MV-4-11 (cell line): Measurements from ENCODE around the gene NOS1AP.

Experiments
- DNase-seq: peaks from one replicate; lab custom pipeline; 2025; lab: John Stamatoyannopoulos, UW

NOS1AP gene

DNA sequence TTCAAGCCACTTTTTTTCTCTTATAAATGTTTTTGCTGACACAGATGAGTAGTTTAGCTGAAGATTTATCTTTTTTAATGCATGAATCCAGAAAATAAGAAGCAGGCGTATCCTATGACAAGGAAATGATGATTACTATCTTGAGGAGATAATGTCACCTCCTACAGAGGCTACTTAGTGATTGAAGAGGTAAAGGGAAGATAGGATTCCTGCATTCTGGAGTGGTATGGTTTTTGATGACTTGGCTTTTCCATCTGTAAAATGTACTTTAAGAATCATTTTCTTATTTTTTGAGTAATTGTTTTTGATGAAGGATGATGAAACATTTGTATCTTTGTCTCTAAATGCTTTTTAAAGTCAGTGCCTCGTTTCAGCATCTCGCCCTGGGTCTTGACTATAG, 184.3 kb downstream of the NOS1AP start:
- DNase-seq, result no peak

GRCh38 chr1:162256287-162256686, 186.8 kb downstream of the NOS1AP start:
- DNase-seq, result no peak

GRCh38 chr1:162258394-162258793, 188.9 kb downstream of the NOS1AP start:
- no peak for DNase-seq

- DNase-seq, result no peak
Observed at GRCh38 chr1:162259894-162260455, 190.5 kb downstream of the NOS1AP start.

DNA sequence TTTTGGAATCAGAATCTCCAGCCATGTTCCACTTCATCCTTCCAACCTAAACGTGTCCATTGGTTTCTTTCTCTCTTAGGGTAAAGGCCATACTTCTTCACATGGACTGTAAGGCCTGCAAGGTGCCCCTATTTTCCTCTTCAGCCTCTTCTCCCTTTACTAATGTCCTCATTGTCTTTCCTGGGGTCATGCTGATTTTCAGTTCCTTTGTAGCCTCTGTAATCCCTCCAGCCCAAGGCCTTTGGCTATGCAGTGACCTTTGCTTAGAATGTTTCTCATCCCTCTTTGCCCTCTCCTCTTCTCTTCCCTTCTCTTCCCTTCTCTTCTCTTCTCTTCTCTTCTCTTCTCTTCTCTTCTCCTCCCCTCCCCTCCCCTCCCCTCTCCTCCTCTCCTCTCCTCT, 194.6 kb downstream of the NOS1AP start:
- DNase-seq, result no peak

DNA sequence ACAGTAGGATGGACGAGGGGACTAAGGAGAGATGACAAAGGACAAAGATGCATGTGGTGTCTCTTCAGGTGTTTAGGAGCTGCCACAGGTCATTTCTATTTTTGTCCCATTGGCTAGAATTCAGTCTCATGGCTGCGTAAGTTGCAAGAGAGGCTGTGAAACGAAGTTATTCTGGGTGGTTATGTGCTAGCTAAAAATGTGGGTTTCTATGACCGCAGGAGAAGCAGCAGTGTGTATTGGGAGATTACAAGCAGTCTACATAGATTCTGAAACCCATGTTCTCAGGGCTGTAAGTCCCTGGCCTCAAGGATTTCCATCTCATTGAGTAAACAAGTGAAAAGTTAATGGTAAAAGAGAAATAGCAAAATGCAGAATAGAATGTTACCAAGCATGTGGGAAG, 196.5 kb downstream of the NOS1AP start:
- DNase-seq, result no peak

DNA sequence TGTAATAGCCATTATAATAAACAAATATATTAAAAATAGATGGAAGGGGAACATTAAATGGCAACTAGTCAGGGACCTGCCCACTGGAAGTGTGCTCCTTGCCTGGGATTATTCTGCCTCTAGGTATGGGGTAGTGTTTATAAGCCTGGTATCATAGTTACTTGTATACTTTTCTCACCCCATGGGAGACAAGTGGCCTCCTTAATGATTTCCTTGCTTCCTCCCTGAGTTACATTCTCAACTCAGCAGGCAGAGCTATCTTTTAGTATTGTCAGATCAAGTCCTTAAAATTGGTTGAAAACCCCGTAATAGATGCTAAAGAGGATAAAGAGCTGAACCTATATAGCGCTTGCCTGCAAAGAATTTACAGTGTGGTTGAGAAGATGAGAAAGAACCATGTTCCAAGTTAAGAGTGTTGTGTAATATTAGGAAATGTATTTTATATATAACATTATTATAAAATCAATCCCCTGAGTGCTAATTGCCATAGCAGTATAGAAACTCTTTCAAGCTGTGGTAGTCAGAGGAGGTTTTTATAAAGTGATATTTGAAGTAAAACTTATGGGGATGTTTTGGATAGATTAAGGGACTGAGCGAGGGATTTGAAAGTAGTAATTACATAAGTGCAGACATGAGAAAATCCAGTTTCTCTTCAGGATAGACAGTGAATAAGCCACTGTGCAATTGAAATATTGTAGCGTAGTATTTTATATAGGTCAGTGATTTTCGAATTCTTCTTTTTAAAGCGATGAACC, 200.7 kb downstream of the NOS1AP start:
- no peak for DNase-seq

- no peak for DNase-seq
Observed at GRCh38 chr1:162271972-162272371, 202.5 kb downstream of the NOS1AP start.

DNA sequence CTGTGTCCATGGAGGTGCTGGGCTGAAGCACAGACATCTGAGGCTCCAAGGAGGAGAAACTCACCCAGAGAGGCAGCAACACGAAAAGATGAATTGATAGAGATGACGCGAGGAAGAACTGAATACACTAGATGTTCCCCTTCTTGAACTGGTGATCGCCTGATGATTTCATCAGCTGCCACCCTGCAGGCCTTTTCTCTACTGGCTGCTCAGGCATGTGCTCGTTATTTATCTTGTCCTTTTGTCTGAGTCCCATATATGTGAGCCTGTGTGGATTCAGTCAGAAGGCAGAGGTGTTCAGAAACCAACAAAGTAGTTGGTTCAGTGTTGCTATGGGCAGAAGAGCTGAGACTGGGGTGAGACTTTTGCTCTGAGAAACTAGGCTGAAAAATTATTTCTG, 202.9 kb downstream of the NOS1AP start:
- DNase-seq, result no peak

GRCh38 chr1:162275622-162276175, 206.2 kb downstream of the NOS1AP start:
- DNase-seq, result no peak

GRCh38 chr1:162276493-162276892, 207.0 kb downstream of the NOS1AP start:
- peak; percentile 21 for DNase-seq

DNA sequence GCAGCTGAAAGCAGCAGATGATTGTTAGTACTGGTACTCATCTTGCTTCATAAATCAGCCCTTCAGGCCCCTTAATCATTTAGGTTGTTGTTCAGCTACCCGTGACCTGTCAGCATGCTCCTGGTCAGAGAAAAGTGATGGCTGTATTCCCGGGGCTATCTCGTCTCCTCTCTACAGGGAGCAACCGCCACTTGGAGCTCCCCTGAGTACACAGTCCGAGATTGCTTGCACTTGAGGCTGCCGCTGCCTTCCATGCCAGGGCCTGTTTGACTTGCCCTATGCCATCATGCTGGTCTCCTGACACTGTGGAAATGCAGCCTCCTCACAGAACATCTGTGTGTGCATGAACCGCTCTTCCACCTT, 209.6 kb downstream of the NOS1AP start:
- no peak for DNase-seq

- no peak for DNase-seq
Observed at GRCh38 chr1:162281426-162281825, 211.9 kb downstream of the NOS1AP start.

DNA sequence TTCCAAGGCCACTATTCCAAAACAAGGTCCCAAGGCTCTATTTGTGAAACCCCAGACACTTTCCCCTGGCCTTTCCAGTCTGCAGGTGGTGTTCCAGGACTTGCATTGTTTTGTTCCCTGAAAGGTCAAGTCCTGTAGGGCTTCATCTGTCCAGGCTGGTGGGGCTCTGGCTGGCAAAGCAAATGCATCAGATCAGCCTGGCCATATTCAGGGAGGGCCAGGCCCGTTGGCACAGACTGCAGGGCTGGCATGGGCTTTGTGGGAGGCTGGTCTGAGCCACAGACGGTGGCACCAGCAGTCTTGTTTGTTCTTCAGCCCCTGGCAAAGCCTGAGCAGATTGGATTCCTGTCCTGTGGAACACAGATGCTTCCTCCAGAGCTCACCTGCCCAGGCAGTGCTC, 214.2 kb downstream of the NOS1AP start:
- DNase-seq, result no peak

- no peak for DNase-seq
Observed at GRCh38 chr1:162284206-162284955, 214.9 kb downstream of the NOS1AP start.

- no peak for DNase-seq
Observed at GRCh38 chr1:162285149-162285561, 215.7 kb downstream of the NOS1AP start.

GRCh38 chr1:162291000-162291399, 221.5 kb downstream of the NOS1AP start:
- DNase-seq, result no peak

GRCh38 chr1:162292422-162292849, 222.9 kb downstream of the NOS1AP start:
- no peak for DNase-seq

GRCh38 chr1:162293073-162293692, 223.7 kb downstream of the NOS1AP start:
- no peak for DNase-seq

GRCh38 chr1:162294015-162294414, 224.5 kb downstream of the NOS1AP start:
- no peak for DNase-seq

- no peak for DNase-seq
Observed at GRCh38 chr1:162297208-162297607, 227.7 kb downstream of the NOS1AP start.

DNA sequence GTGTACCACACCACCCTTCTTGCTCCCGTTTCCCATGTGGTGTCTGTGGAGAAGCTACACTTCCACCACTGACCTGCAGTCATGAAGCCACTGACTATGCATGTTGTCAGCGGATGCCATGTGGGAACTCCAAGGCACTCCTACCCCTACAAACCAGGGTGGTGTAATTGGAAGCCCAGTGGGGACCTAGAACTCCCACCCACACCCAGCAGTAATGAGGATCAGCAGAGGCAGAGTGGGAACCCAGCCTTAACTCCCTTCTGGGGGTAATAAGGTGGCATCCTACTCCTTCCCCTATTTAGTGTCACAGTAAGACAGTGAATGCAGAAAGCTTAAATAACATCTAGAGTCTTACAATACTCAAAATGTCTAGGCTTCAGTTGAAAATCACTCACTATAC, 228.8 kb downstream of the NOS1AP start:
- DNase-seq, result no peak
